Lung (tissue), 12 donors: ENCODE results near the gene PLEKHM3. TPM values are rescaled to one million over a fixed set of nuclear protein-coding genes. Genes with fewer than 3 reads are reported as not detected.

Source experiments
- ATAC-seq: fragments of 200-7000 bp; cut with Tn5 transposase; one replicate; pipeline ENCODE4 v1.9.1; 2020; ENCODE audit warnings: moderate number of reproducible peaks; ENCODE audit not compliant: insufficient read depth, low FRiP score
- DNase-seq, 3 donors: peaks; one replicate each; pipeline ENCODE4 v3.0.0-alpha.2; 2013 to 2017
- H3K27ac ChIP-seq, 2 donors: one replicate each; pipeline ENCODE4 v1.5.1; 2013; ENCODE audit warnings: mild to moderate bottlenecking in 2 of 2, moderate library complexity in 2 of 2, control low read depth in 1 of 2, inconsistent platforms in 1 of 2, low read depth in 1 of 2, low read length in 1 of 2
- H3K27me3 ChIP-seq, 3 donors: one replicate each; pipeline ENCODE4 v1.5.1; 2013; ENCODE audit warnings: low read length in 2 of 3; ENCODE audit not compliant: control insufficient read depth in 3 of 3, insufficient read depth in 3 of 3
- H3K36me3 ChIP-seq, 4 donors: one replicate each; pipeline ENCODE4 v1.5.1; 2013; ENCODE audit warnings: low read length in 4 of 4, mild to moderate bottlenecking in 1 of 4, moderate library complexity in 1 of 4; ENCODE audit not compliant: control insufficient read depth in 4 of 4, insufficient read depth in 4 of 4
- H3K4me1 ChIP-seq, 5 donors: one replicate each; pipeline ENCODE4 v1.5.1; 2013; ENCODE audit warnings: low read length in 5 of 5, mild to moderate bottlenecking in 2 of 5, moderate library complexity in 1 of 5; ENCODE audit not compliant: control insufficient read depth in 5 of 5, insufficient read depth in 5 of 5
- H3K4me3 ChIP-seq: one replicate; pipeline ENCODE4 v1.5.1; 2013; ENCODE audit warnings: mild to moderate bottlenecking, control low read depth, moderate library complexity
- H3K9ac ChIP-seq, 2 donors: one replicate each; pipeline ENCODE4 v1.5.1; 2013; ENCODE audit warnings: low read length in 2 of 2, control low read depth in 1 of 2; ENCODE audit not compliant: insufficient read depth in 1 of 2
- H3K9me3 ChIP-seq, 4 donors: one replicate each; pipeline ENCODE4 v1.5.1; 2013; ENCODE audit warnings: low read length in 3 of 4, mild to moderate bottlenecking in 1 of 4, moderate library complexity in 1 of 4; ENCODE audit not compliant: control insufficient read depth in 4 of 4, insufficient read depth in 3 of 4
- CTCF ChIP-seq: IDR thresholded peaks from 2 replicates; pipeline ENCODE4 v1.5.1; 2012; ENCODE audit warnings: mild to moderate bottlenecking; ENCODE audit errors: control extremely low read depth, extremely low read depth
- WGBS, 2 donors: extraction: QIAGEN DNeasy Blood & Tissue Kit; methylation state at CpG; one replicate each; pipeline ENCODE4 v1.1.7; 2013; 5-methylcytosine and 5-hydroxymethylcytosine counted together
- polyA plus RNA-seq, 2 donors: library from polyadenylated mRNA; stranded (reverse); fragments of 200-250 nt; gene quantifications; one replicate each; pipeline ENCODE4 v1.2.1, GENCODE V29; 2013
- total RNA-seq, 2 donors: library from RNA; depleted of rRNA in 1 of 2; stranded (reverse); fragments of >200 nt in 1 of 2; gene quantifications; one replicate each; pipeline ENCODE4 v1.2.1, GENCODE V29; 2014 to 2021
- donor health status: control.
- donor health status: control.
- donor health status: Bipolar disorder and iron deficiency.
- donor health status: healthy.
- donor health status: DM: yes; HTN: yes; CAD: no.

Gene PLEKHM3
- total and polyA plus RNA-seq, 4 donors: 5.6 to 32.9 (median 12.4) TPM

- TF ChIP-seq CTCF: no peak
- H3K36me3 ChIP-seq: no peaks in the 10 kb centered on the region
- H3K9me3 ChIP-seq: no peaks in the 10 kb centered on the region
- no peak overlapping the region for H3K27ac ChIP-seq
- peaks cover 0 to 11% (median 0%) of the 10 kb centered on the region in 5 donors for H3K4me1 ChIP-seq
- no peak overlapping the region for H3K9ac ChIP-seq
- 86 to 95% methylated on average over 2 of the region's 2 CpGs for WGBS, 2 donors
- ATAC-seq (no peak), DNase-seq (no peak)
- no peak overlapping the region for H3K4me3 ChIP-seq
- no peaks in the 10 kb centered on the region for H3K27me3 ChIP-seq
Measured at GRCh38 chr2:207783514-207783913, 241.8 kb downstream of the PLEKHM3 start.

GRCh38 chr2:207782238-207783030 is 242.9 kb downstream of the PLEKHM3 start:
- ATAC-seq (no peak), DNase-seq (no peak)
- Histone ChIP-seq H3K9me3 (no peaks in the 10 kb centered on the region), H3K4me1 (peaks cover 0 to 11% (median 0%) of the 10 kb centered on the region in 5 donors), H3K27me3 (no peaks in the 10 kb centered on the region), H3K36me3 (no peaks in the 10 kb centered on the region), H3K27ac (no peak overlapping the region), H3K9ac (no peak overlapping the region), H3K4me3 (no peak overlapping the region)
- no peak for TF ChIP-seq CTCF
- WGBS, 2 donors: 89 to 93% methylated on average over 10 of the region's 10 CpGs

- WGBS, 2 donors: 82 to 88% methylated on average over 11 of the region's 11 CpGs
- DNase-seq (no peak), ATAC-seq (no peak)
- TF ChIP-seq CTCF: no peak
- H3K9ac ChIP-seq: no peak overlapping the region
- no peak overlapping the region for H3K27ac ChIP-seq
- H3K36me3 ChIP-seq: no peaks in the 10 kb centered on the region
- no peaks in the 10 kb centered on the region for H3K27me3 ChIP-seq
- H3K9me3 ChIP-seq: no peaks in the 10 kb centered on the region
- peaks cover 0 to 11% (median 0%) of the 10 kb centered on the region in 5 donors for H3K4me1 ChIP-seq
- H3K4me3 ChIP-seq: no peak overlapping the region
Measured at GRCh38 chr2:207779523-207779922, 245.8 kb downstream of the PLEKHM3 start.
